PC-3 (cell line): ENCODE measurements around the gene HDAC4. TPM values are rescaled to one million over a fixed set of nuclear protein-coding genes. Genes with fewer than 3 reads are reported as not detected.

Experiments
- ATAC-seq: fragments of 200-7000 bp; cut with Tn5 transposase; 2 replicates; pipeline ENCODE4 v1.9.1; 2020; ENCODE audit warnings: mild to moderate bottlenecking, moderate library complexity
- BruUV-seq: library from RNA; stranded (reverse); fragments of 400-500 nt; replicated peaks from 2 replicates; lab custom pipeline; 2021; lab: Mats Ljungman, UMichigan
- CTCF ChIA-PET: fragments of 300-600 bp; sonication (Branson Sonifier 250); formaldehyde crosslinking; loops from one replicate; lab custom pipeline; 2022; ENCODE audit warnings: antibody characterized with exemption; lab: Charles Lee
- POLR2A ChIA-PET: fragments of 300-600 bp; sonication (Branson Sonifier 250); formaldehyde crosslinking; loops from one replicate; lab custom pipeline; 2022; ENCODE audit warnings: antibody characterized with exemption; ENCODE audit not compliant: unreplicated experiment; lab: Charles Lee
- DNase-seq: peaks from one replicate; pipeline ENCODE4 v3.0.0-alpha.2; 2015
- H2AFZ ChIP-seq: fragments of 300-600 bp; sonication (generic); 2 replicates; pipeline ENCODE4 v1.6.0; 2016; ENCODE audit warnings: antibody characterized with exemption, low read length
- H3F3A ChIP-seq: fragments of 300-600 bp; sonication (generic); one replicate; pipeline ENCODE4 v1.6.0; 2017; ENCODE audit warnings: antibody characterized with exemption, low read length, control low read depth, mild to moderate bottlenecking; ENCODE audit not compliant: unreplicated experiment
- H3K27ac ChIP-seq: fragments of 300-600 bp; sonication (generic); 2 replicates; pipeline ENCODE4 v1.5.1; 2016; ENCODE audit warnings: mild to moderate bottlenecking, low read length
- H3K27me3 ChIP-seq: fragments of 300-600 bp; sonication (generic); 2 replicates; pipeline ENCODE4 v1.6.1; 2016; ENCODE audit warnings: low read length, mixed read lengths
- H3K36me3 ChIP-seq: fragments of 300-600 bp; sonication (generic); 2 replicates; pipeline ENCODE4 v1.6.1; 2016; ENCODE audit warnings: low read depth, mixed run types, low read length, mixed read lengths
- H3K4me1 ChIP-seq: fragments of 300-600 bp; sonication (generic); 2 replicates; pipeline ENCODE4 v1.5.1; 2016; ENCODE audit warnings: low read length; ENCODE audit not compliant: insufficient read depth
- H3K4me2 ChIP-seq: fragments of 300-600 bp; sonication (generic); 2 replicates; pipeline ENCODE4 v1.6.0; 2016; ENCODE audit warnings: low read length
- H3K4me3 ChIP-seq: fragments of 300-600 bp; sonication (generic); 2 replicates; pipeline ENCODE4 v1.5.1; 2016; ENCODE audit warnings: mild to moderate bottlenecking, low read length, mixed read lengths
- H3K79me2 ChIP-seq: fragments of 300-600 bp; sonication (generic); 2 replicates; pipeline ENCODE4 v1.6.1; 2017; ENCODE audit warnings: low read length, mixed read lengths
- H3K9ac ChIP-seq: fragments of 300-600 bp; sonication (generic); 2 replicates; pipeline ENCODE4 v1.6.0; 2016; ENCODE audit warnings: mild to moderate bottlenecking, low read length
- H3K9me2 ChIP-seq: fragments of 300-600 bp; sonication (generic); replicated peaks from 2 replicates; pipeline ENCODE4 v1.6.1; 2016; ENCODE audit warnings: mixed run types, low read length, mixed read lengths
- H3K9me3 ChIP-seq: fragments of 300-600 bp; sonication (generic); 2 replicates; pipeline ENCODE4 v1.6.1; 2016; ENCODE audit warnings: low read length, mixed read lengths
- H4K20me1 ChIP-seq: fragments of 300-600 bp; sonication (generic); 2 replicates; pipeline ENCODE4 v1.6.1; 2016; ENCODE audit warnings: low read length, mixed read lengths
- CTCF ChIP-seq: fragments of 300-600 bp; sonication (generic); conservative IDR thresholded peaks from 2 replicates; pipeline ENCODE4 v1.5.1; 2017; ENCODE audit warnings: antibody characterized with exemption, low read depth, mild to moderate bottlenecking, low read length
- EZH2 ChIP-seq: fragments of 300-600 bp; sonication (generic); IDR thresholded peaks from one replicate; pipeline ENCODE4 v1.6.1; 2017; ENCODE audit warnings: antibody characterized with exemption, mild to moderate bottlenecking, low read length; ENCODE audit not compliant: unreplicated experiment
- EZH2phosphoT487 ChIP-seq: fragments of 300-600 bp; sonication (generic); IDR thresholded peaks from 2 replicates; pipeline ENCODE4 v1.6.1; 2018; ENCODE audit warnings: mild to moderate bottlenecking, antibody characterized with exemption, low read length, borderline replicate concordance
- intact Hi-C: fragments of 100-400 bp; cut with micrococcal nuclease; formaldehyde crosslinking; loops from 2 replicates; pipeline ENCODE4 v1.9.0; 2023
- total RNA-seq: library from RNA; depleted of rRNA; stranded (reverse); fragments of >200 nt; gene quantifications from 2 replicates; pipeline ENCODE4 v1.2.3, GENCODE V29; 2014

Gene HDAC4
- total RNA-seq, 1 experiment from 2014 or later: 8.5 TPM

DNA sequence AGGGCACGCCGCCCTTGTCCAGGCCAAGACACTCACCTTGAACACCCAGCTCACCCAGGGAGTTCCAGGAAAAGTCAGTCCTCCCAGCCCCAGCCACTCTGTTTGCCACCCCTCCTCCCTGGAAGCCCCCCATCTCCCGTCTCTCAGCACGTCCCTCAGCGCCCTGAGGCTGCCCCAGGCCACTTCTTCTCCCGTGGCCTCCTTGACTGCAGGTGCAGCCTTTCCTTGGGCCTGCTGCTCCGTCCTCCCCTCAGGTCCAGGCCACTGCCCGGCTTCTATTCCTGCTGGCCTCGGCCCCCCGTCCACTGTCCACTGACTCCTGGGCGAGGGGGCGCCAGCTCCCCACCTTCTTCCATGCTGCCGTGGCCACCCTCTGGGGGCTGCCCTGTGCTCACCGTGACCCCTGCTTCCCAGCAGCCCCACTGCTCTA is 239.1 kb downstream of the HDAC4 start:
- no peak overlapping the region for H3K27ac ChIP-seq
- no peaks in the 10 kb centered on the region for H3K36me3 ChIP-seq
- no peaks in the 10 kb centered on the region for H3F3A ChIP-seq
- BruUV-seq: no TSS peak
- H3K4me2 ChIP-seq: no peak overlapping the region
- no peaks in the 10 kb centered on the region for H3K27me3 ChIP-seq
- H3K4me1 ChIP-seq: no peaks in the 10 kb centered on the region
- H4K20me1 ChIP-seq: no peaks in the 10 kb centered on the region
- no peak for ATAC-seq
- no peak overlapping the region for H3K9ac ChIP-seq
- H3K79me2 ChIP-seq: no peaks in the 10 kb centered on the region
- no peaks in the 10 kb centered on the region for H3K9me2 ChIP-seq
- H3K9me3 ChIP-seq: no peaks in the 10 kb centered on the region
- no peak overlapping the region for H2AFZ ChIP-seq
- CTCF ChIA-PET: no interaction called here
- no peak overlapping the region for H3K4me3 ChIP-seq
- TF ChIP-seq CTCF: no peak
- TF ChIP-seq EZH2phosphoT487: no peak
- TF ChIP-seq EZH2: no peak
- intact Hi-C loops: no loop called here
- DNase-seq: no peak
- POLR2A ChIA-PET: no interaction called here

- Histone ChIP-seq H3K4me1 (no peaks in the 10 kb centered on the region), H3K9me3 (no peaks in the 10 kb centered on the region), H3K79me2 (no peaks in the 10 kb centered on the region), H3K27ac (no peak overlapping the region), H3K4me2 (no peak overlapping the region), H3K9ac (no peak overlapping the region), H3F3A (no peaks in the 10 kb centered on the region), H3K4me3 (no peak overlapping the region), H3K9me2 (no peaks in the 10 kb centered on the region), H2AFZ (no peak overlapping the region), H4K20me1 (no peaks in the 10 kb centered on the region), H3K36me3 (no peaks in the 10 kb centered on the region), H3K27me3 (no peaks in the 10 kb centered on the region)
- TF ChIP-seq EZH2: no peak
- no peak for TF ChIP-seq CTCF
- no peak for TF ChIP-seq EZH2phosphoT487
- no peak for ATAC-seq
- intact Hi-C loops: no loop called here
- BruUV-seq: no TSS peak
- CTCF ChIA-PET: no interaction called here
- DNase-seq: no peak
- POLR2A ChIA-PET: no interaction called here
Observed at GRCh38 chr2:239160226-239161143, 240.3 kb downstream of the HDAC4 start.

GRCh38 chr2:239159476-239159911 is 241.3 kb downstream of the HDAC4 start:
- H3K27me3 ChIP-seq: no peaks in the 10 kb centered on the region
- no peak overlapping the region for H2AFZ ChIP-seq
- H3K4me2 ChIP-seq: no peak overlapping the region
- DNase-seq: no peak
- no peak for ATAC-seq
- no TSS peak for BruUV-seq
- H3K27ac ChIP-seq: no peak overlapping the region
- no peaks in the 10 kb centered on the region for H3K79me2 ChIP-seq
- POLR2A ChIA-PET: no interaction called here
- intact Hi-C loops: no loop called here
- CTCF ChIA-PET: no interaction called here
- no peak overlapping the region for H3K9ac ChIP-seq
- H3K9me2 ChIP-seq: no peaks in the 10 kb centered on the region
- TF ChIP-seq CTCF (no peak), EZH2 (no peak), EZH2phosphoT487 (no peak)
- H3K4me3 ChIP-seq: no peak overlapping the region
- H3K36me3 ChIP-seq: no peaks in the 10 kb centered on the region
- no peaks in the 10 kb centered on the region for H3K9me3 ChIP-seq
- no peaks in the 10 kb centered on the region for H3F3A ChIP-seq
- no peaks in the 10 kb centered on the region for H4K20me1 ChIP-seq
- no peaks in the 10 kb centered on the region for H3K4me1 ChIP-seq
